IMR-90 (cell line): ENCODE data around the gene SDR9C7. TPM values are rescaled to one million over a fixed set of nuclear protein-coding genes. Genes with fewer than 3 reads are reported as not detected.
"Not testable (repeated sequence)": the region's sequence is repeated elsewhere in the genome, so short reads cannot be mapped to it uniquely, and the experiment has no call there.

Experiments used
- ATAC-seq: fragments of 200-7000 bp; cut with Tn5 transposase; 2 replicates; pipeline ENCODE4 v1.9.1; 2020; ENCODE audit warnings: low read depth, mild to moderate bottlenecking, moderate library complexity
- BruUV-seq: library from RNA; stranded (reverse); fragments of 400-500 nt; replicated peaks from 2 replicates; lab custom pipeline; 2021; lab: Mats Ljungman, UMichigan
- CTCF ChIA-PET: fragments of 300-600 bp; formaldehyde crosslinking; extraction: SDS; loops from one replicate; lab custom pipeline; 2021; ENCODE audit warnings: antibody characterized with exemption; lab: Yijun Ruan, JAX
- POLR2A ChIA-PET: fragments of 300-600 bp; sonication (Branson Sonifier 250); formaldehyde crosslinking; loops from one replicate; lab custom pipeline; 2022; ENCODE audit warnings: antibody characterized with exemption; ENCODE audit not compliant: unreplicated experiment; lab: Charles Lee
- DNase-seq: peaks from one replicate; pipeline ENCODE4 v3.0.0; 2013
- H2AFZ ChIP-seq: replicated peaks from 2 replicates; pipeline ENCODE3; 2013; ENCODE audit warnings: low read length, mild to moderate bottlenecking; ENCODE audit not compliant: poor library complexity
- H2AK5ac ChIP-seq: 2 replicates; pipeline ENCODE4 v1.6.1; 2013; ENCODE audit warnings: low read depth, low read length, inconsistent platforms
- H2AK9ac ChIP-seq: replicated peaks from 2 replicates; pipeline ENCODE3; 2013; ENCODE audit warnings: mild to moderate bottlenecking, low read depth, low read length, moderate library complexity; ENCODE audit not compliant: poor library complexity
- H2BK120ac ChIP-seq: 2 replicates; pipeline ENCODE4 v1.6.1; 2013; ENCODE audit warnings: low read depth, low read length, inconsistent platforms
- H2BK15ac ChIP-seq: 3 replicates; pipeline ENCODE4 v1.6.1; 2013; ENCODE audit warnings: low read depth, low read length, inconsistent platforms
- H2BK20ac ChIP-seq: 2 replicates; pipeline ENCODE4 v1.6.1; 2013; ENCODE audit warnings: low read depth, mild to moderate bottlenecking, inconsistent platforms, low read length, moderate library complexity
- H2BK5ac ChIP-seq: 2 replicates; pipeline ENCODE4 v1.6.1; 2013; ENCODE audit warnings: mild to moderate bottlenecking, low read depth, low read length, inconsistent platforms; ENCODE audit not compliant: poor library complexity, severe bottlenecking
- H3K14ac ChIP-seq: replicated peaks from 2 replicates; pipeline ENCODE4 v1.6.1; 2013; ENCODE audit warnings: low read depth, low read length, inconsistent platforms
- H3K18ac ChIP-seq: 2 replicates; pipeline ENCODE4 v1.6.1; 2013; ENCODE audit warnings: low read depth, low read length, control low read depth
- H3K23ac ChIP-seq: 2 replicates; pipeline ENCODE4 v1.6.1; 2013; ENCODE audit warnings: low read depth, low read length, inconsistent platforms
- H3K27ac ChIP-seq: 2 replicates; pipeline ENCODE4 v1.5.1; 2013; ENCODE audit warnings: mild to moderate bottlenecking, control low read depth, low read length; ENCODE audit not compliant: insufficient read depth
- H3K27me3 ChIP-seq: 2 replicates; pipeline ENCODE4 v1.6.1; 2013; ENCODE audit warnings: low read length; ENCODE audit not compliant: control insufficient read depth, insufficient read depth
- H3K36me3 ChIP-seq: 2 replicates; pipeline ENCODE4 v1.6.1; 2013; ENCODE audit warnings: low read length, mixed read lengths; ENCODE audit not compliant: control insufficient read depth, insufficient read depth
- H3K4ac ChIP-seq: 2 replicates; pipeline ENCODE4 v1.6.1; 2013; ENCODE audit warnings: low read depth, low read length, inconsistent platforms
- H3K4me1 ChIP-seq: 2 replicates; pipeline ENCODE4 v1.6.1; 2013; ENCODE audit warnings: low read length, mixed read lengths; ENCODE audit not compliant: control insufficient read depth, insufficient read depth
- H3K4me2 ChIP-seq: 2 replicates; pipeline ENCODE4 v1.6.1; 2013; ENCODE audit warnings: low read depth, mild to moderate bottlenecking, control low read depth, low read length, moderate library complexity
- H3K4me3 ChIP-seq: 2 replicates; pipeline ENCODE4 v1.5.1; 2013; ENCODE audit warnings: low read depth, mild to moderate bottlenecking, control low read depth, low read length, moderate library complexity; ENCODE audit not compliant: insufficient read depth
- H3K56ac ChIP-seq: 2 replicates; pipeline ENCODE4 v1.6.1; 2013; ENCODE audit warnings: low read length, inconsistent platforms; ENCODE audit not compliant: insufficient read depth; ENCODE audit errors: extremely low read depth
- H3K79me1 ChIP-seq, 2 experiments: 2 replicates each; pipeline ENCODE4 v1.6.1; 2013; ENCODE audit warnings: low read length in 2 of 2, inconsistent platforms in 1 of 2, low read depth in 1 of 2
- H3K9ac ChIP-seq: 2 replicates; pipeline ENCODE4 v1.6.1; 2013; ENCODE audit warnings: low read depth, low read length, control low read depth
- H3K9me1 ChIP-seq: 2 replicates; pipeline ENCODE4 v1.6.1; 2013; ENCODE audit warnings: low read length, inconsistent platforms; ENCODE audit not compliant: insufficient read depth
- H3K9me3 ChIP-seq: 2 replicates; pipeline ENCODE4 v1.6.1; 2013; ENCODE audit warnings: low read length; ENCODE audit not compliant: control insufficient read depth, insufficient read depth
- H4K20me1 ChIP-seq: 2 replicates; pipeline ENCODE4 v1.6.1; 2013; ENCODE audit warnings: low read length, inconsistent platforms; ENCODE audit not compliant: insufficient read depth
- H4K5ac ChIP-seq: 2 replicates; pipeline ENCODE4 v1.6.1; 2013; ENCODE audit warnings: mild to moderate bottlenecking, low read depth, low read length, control low read depth
- H4K8ac ChIP-seq, 2 experiments: 2 replicates each; pipeline ENCODE4 v1.6.1; 2013; ENCODE audit warnings: low read depth in 2 of 2, low read length in 2 of 2, control low read depth in 1 of 2, inconsistent platforms in 1 of 2
- H4K91ac ChIP-seq: 2 replicates; pipeline ENCODE4 v1.6.1; 2013; ENCODE audit warnings: low read depth, low read length, inconsistent platforms; ENCODE audit not compliant: insufficient read depth
- WGBS, 2 experiments: methylation state at CpG; one replicate each; pipeline versions ENCODE4 v1.1.5 to v1.1.7; 2013; ENCODE audit warnings: missing lambda C conversion rate in 2 of 2; ENCODE audit not compliant: insufficient read length in 1 of 2; ENCODE audit errors: extremely low coverage in 2 of 2; 5-methylcytosine and 5-hydroxymethylcytosine counted together
- dilution Hi-C: fragments of 300-500 bp; cut with HindIII; formaldehyde crosslinking; loops from one replicate; pipeline ENCODE4 v1.14.3; 2018; ENCODE audit warnings: low sequenced_read_pairs; ENCODE audit not compliant: unreplicated experiment
- in situ Hi-C: fragments of 300-500 bp; cut with MboI; formaldehyde crosslinking; loops from 3 replicates; pipeline ENCODE4 v1.14.3; 2019; ENCODE audit warnings: low sequenced_read_pairs, inconsistent platforms, mixed read lengths
- intact Hi-C: fragments of 100-400 bp; cut with micrococcal nuclease; formaldehyde crosslinking; loops from 2 replicates; pipeline ENCODE4 v1.10.0; 2022
- polyA plus RNA-seq, 3 experiments: library from polyadenylated mRNA; depleted of rRNA; stranded (reverse); fragments of >200 nt; gene quantifications; 2 replicates each; pipeline ENCODE4 v1.2.3, GENCODE V29; 2012; ENCODE audit warnings: low replicate concordance in 1 of 3
- total RNA-seq: library from RNA; depleted of rRNA; stranded (reverse); fragments of >200 nt; gene quantifications from 2 replicates; pipeline ENCODE4 v1.2.3, GENCODE V29; 2012

Gene SDR9C7
- total and polyA plus RNA-seq, 2 of the 4 experiments (the other 2 are of a cell fraction), result not detected

DNA sequence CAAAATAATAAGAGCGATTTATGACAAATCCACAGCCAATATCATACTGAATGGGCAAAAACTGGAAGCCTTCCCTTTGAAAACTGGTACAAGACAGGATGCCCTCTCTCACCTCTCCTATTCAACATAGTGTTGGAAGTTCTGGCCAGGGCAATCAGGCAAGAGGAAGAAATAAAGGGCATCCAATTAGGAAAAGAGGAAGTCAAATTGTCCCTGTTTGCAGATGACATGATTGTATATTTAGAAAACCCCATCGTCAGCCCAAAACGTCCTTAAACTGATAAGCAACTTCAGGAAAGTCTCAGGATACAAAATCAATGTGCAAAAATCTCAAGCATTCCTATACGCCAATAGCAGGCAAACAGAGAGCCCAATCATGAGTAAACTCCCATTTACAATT lies 28.0 kb upstream of the SDR9C7 start:
- H4K8ac ChIP-seq, BruUV-seq, H3K4ac ChIP-seq, H3K9me1 ChIP-seq, POLR2A ChIA-PET, H2BK5ac ChIP-seq, H3K36me3 ChIP-seq, H3K4me3 ChIP-seq, DNase-seq, intact Hi-C loops, H3K9me3 ChIP-seq, H2BK20ac ChIP-seq, H2AK9ac ChIP-seq, H3K18ac ChIP-seq, H3K4me2 ChIP-seq, H3K14ac ChIP-seq, H3K27ac ChIP-seq, H3K23ac ChIP-seq, H2BK120ac ChIP-seq, CTCF ChIA-PET, ATAC-seq, H3K4me1 ChIP-seq, H2AK5ac ChIP-seq, in situ Hi-C loops, H3K79me1 ChIP-seq, H2AFZ ChIP-seq, dilution Hi-C loops, H4K20me1 ChIP-seq, H3K56ac ChIP-seq, H4K91ac ChIP-seq, H4K5ac ChIP-seq, H2BK15ac ChIP-seq, H3K9ac ChIP-seq: not testable (repeated sequence)
- WGBS, 2 experiments, result no CpG with 5 or more reads among the region's 4 CpGs
- peaks cover 12% of the 10 kb centered on the region for H3K27me3 ChIP-seq
